Upper lobe of left lung (tissue), 6 donors: ENCODE data around the gene CCDC9. TPM values are rescaled to one million over a fixed set of nuclear protein-coding genes. Genes with fewer than 3 reads are reported as not detected.
A peak's percentile ranks its signal among the peaks of the same experiment; 100 is the strongest.
"Not testable (repeated sequence)": the region's sequence is repeated elsewhere in the genome, so short reads cannot be mapped to it uniquely, and the experiment has no call there.

Experiments used
- ATAC-seq, 2 donors: fragments of 200-7000 bp; cut with Tn5 transposase; one replicate each; pipeline ENCODE4 v1.9.1; 2022; ENCODE audit warnings: mild to moderate bottlenecking in 2 of 2, moderate library complexity in 2 of 2; ENCODE audit not compliant: low FRiP score in 2 of 2
- DNase-seq, 2 donors: peaks; one replicate each; pipeline ENCODE4 v3.0.0-alpha.2; 2019 to 2020
- H3K27ac ChIP-seq, 4 donors: fragments of 200-600 bp; sonication (generic); one replicate each; pipeline ENCODE4 v1.5.1; 2016 to 2019
- H3K27me3 ChIP-seq, 4 donors: fragments of 200-600 bp; sonication (generic); one replicate each; pipeline ENCODE4 v1.5.1; 2017 to 2019
- H3K36me3 ChIP-seq, 4 donors: fragments of 200-600 bp; sonication (generic); one replicate each; pipeline ENCODE4 v1.5.1; 2016 to 2019
- H3K4me1 ChIP-seq, 4 donors: fragments of 200-600 bp; sonication (generic); one replicate each; pipeline ENCODE4 v1.5.1; 2018 to 2019
- H3K4me3 ChIP-seq, 4 donors: fragments of 200-600 bp; sonication (generic); one replicate each; pipeline ENCODE4 v1.5.1; 2017 to 2019; ENCODE audit warnings: mild to moderate bottlenecking in 2 of 4, moderate library complexity in 1 of 4
- H3K9me3 ChIP-seq, 4 donors: fragments of 200-600 bp; sonication (generic); one replicate each; pipeline ENCODE4 v1.5.1; 2018 to 2019
- EP300 ChIP-seq, 4 donors: sonication (generic); formaldehyde crosslinking; IDR thresholded peaks; one replicate each; pipeline ENCODE4 v1.5.1; 2017; ENCODE audit warnings: antibody characterized with exemption in 4 of 4, control low read depth in 2 of 4
- POLR2A ChIP-seq, 4 donors: fragments of 450-650 bp; IDR thresholded peaks; one replicate each; pipeline ENCODE4 v1.5.1; 2016 to 2017; ENCODE audit warnings: antibody characterized with exemption in 4 of 4, mild to moderate bottlenecking in 2 of 4
- POLR2AphosphoS5 ChIP-seq, 2 donors: sonication (generic); formaldehyde crosslinking; IDR thresholded peaks; one replicate each; pipeline ENCODE4 v1.5.1; 2017; ENCODE audit warnings: antibody characterized with exemption in 2 of 2
- WGBS, 2 donors: methylation state at CpG; one replicate each; pipeline ENCODE4 v1.1.5; 2017 to 2018; 5-methylcytosine and 5-hydroxymethylcytosine counted together
- total RNA-seq, 6 donors: library from RNA; depleted of rRNA in 4 of 6; stranded (reverse); fragments of >200 nt in 4 of 6; gene quantifications; one replicate each; pipeline versions ENCODE4 v1.1.0 to v1.2.1, GENCODE V29; 2016 to 2021
- TF ChIP-seq, protein P1 (sequence below), 6 experiments: fragments of 450-650 bp in 4 of 6; fragments of 200-600 bp in 2 of 6; sonication (generic) in 2 of 6; IDR thresholded peaks; one replicate each; pipeline ENCODE4 v1.5.1; 2016 to 2019; ENCODE audit warnings: antibody characterized with exemption in 6 of 6
- donor health status: DM: no; HTN: no; CAD: no; lungs with moderate emphysema.
- donor health status: DM: no; HTN: yes; CAD: no; lungs with severe emphysema.

The CCDC9 gene
- total RNA-seq, 6 donors from 2014 or later = 18.2 to 91.1 (median 35.0) TPM

DNA sequence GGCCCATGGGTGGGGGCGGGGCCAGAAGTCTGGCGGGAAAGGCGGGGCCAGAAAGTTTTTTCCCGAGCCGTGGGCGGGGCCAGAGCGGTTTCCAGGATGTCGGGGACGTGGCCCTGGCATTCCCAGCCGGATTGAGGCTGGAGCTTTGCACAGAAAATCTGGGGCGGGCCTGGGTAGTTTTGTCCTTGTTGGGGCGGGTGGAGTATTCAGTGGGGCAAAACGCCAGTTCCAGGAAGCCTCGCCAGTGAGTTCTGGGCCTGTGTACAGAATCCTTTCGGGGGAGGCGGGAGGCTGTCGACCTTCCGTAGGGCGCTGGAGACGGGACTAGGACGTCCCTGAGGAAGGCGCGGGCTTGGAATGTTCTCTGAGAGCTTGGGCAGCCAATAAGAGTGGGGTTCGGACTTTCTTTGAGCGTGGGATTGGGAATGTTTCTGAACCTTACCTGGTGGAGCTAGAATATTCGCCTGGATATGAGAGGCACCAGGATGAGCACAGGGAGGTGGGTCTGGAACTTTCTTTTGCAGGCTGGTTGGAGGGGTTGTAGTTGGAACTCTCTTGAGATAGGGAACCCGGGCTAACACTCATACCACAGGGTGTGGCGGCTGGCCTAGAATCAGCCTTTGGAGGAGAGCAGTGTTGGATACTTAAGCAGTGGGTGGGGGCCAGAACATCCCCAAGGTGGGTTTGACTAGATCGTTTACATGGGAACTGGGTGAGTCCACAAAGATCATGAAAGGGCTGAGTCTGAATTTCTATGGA, 1.3 kb downstream of the CCDC9 start:
- Histone ChIP-seq H3K4me1 (peaks cover 23 to 44% (median 25%) of the 10 kb centered on the region in 4 donors), H3K27me3 (no peaks in the 10 kb centered on the region), H3K4me3 (peak overlapping the region; percentile 23 to 64 (median 54)), H3K9me3 (no peaks in the 10 kb centered on the region), H3K27ac (peak overlapping the region; percentile 90 to 97 (median 94)), H3K36me3 (peaks cover 9 to 42% (median 37%) of the 10 kb centered on the region in 4 donors)
- ATAC-seq = peak in 1 of 2 donors; percentile 58
- WGBS, 2 donors = 5 to 22% methylated on average over 8 to 29 of the region's 29 CpGs
- DNase-seq = no peak
- TF ChIP-seq POLR2AphosphoS5 (IDR thresholded peaks at IDR 0.05) = peak; percentile 65 to 69
- peak in 2 of 4 donors; percentile 31 to 55 for TF ChIP-seq EP300 (IDR thresholded peaks at IDR 0.05)
- peak in 3 of 4 donors; percentile 21 to 61 (median 37) for TF ChIP-seq POLR2A (IDR thresholded peaks at IDR 0.05)
- TF ChIP-seq, protein P1, sequence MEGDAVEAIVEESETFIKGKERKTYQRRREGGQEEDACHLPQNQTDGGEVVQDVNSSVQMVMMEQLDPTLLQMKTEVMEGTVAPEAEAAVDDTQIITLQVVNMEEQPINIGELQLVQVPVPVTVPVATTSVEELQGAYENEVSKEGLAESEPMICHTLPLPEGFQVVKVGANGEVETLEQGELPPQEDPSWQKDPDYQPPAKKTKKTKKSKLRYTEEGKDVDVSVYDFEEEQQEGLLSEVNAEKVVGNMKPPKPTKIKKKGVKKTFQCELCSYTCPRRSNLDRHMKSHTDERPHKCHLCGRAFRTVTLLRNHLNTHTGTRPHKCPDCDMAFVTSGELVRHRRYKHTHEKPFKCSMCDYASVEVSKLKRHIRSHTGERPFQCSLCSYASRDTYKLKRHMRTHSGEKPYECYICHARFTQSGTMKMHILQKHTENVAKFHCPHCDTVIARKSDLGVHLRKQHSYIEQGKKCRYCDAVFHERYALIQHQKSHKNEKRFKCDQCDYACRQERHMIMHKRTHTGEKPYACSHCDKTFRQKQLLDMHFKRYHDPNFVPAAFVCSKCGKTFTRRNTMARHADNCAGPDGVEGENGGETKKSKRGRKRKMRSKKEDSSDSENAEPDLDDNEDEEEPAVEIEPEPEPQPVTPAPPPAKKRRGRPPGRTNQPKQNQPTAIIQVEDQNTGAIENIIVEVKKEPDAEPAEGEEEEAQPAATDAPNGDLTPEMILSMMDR (IDR thresholded peaks at IDR 0.05) = no peak

- ATAC-seq = no peak
- Histone ChIP-seq H3K27ac (peak overlapping the region; percentile 90 to 97 (median 94)), H3K4me3 (peak overlapping the region in 2 of 4 donors; percentile 52 to 64), H3K36me3 (peaks cover 9 to 51% (median 45%) of the 10 kb centered on the region in 4 donors), H3K9me3 (no peaks in the 10 kb centered on the region), H3K4me1 (peaks cover 23 to 44% (median 25%) of the 10 kb centered on the region in 4 donors), H3K27me3 (no peaks in the 10 kb centered on the region)
- no peak for DNase-seq
- WGBS, 2 donors = 86 to 87% methylated on average over 9 of the region's 9 CpGs
- TF ChIP-seq, protein P1 (IDR thresholded peaks at IDR 0.05) = no peak
- TF ChIP-seq POLR2A (IDR thresholded peaks at IDR 0.05) (no peak), POLR2AphosphoS5 (IDR thresholded peaks at IDR 0.05) (no peak), EP300 (IDR thresholded peaks at IDR 0.05) (no peak)
Measured at GRCh38 chr19:47258434-47258833, 2.1 kb downstream of the CCDC9 start.

DNA sequence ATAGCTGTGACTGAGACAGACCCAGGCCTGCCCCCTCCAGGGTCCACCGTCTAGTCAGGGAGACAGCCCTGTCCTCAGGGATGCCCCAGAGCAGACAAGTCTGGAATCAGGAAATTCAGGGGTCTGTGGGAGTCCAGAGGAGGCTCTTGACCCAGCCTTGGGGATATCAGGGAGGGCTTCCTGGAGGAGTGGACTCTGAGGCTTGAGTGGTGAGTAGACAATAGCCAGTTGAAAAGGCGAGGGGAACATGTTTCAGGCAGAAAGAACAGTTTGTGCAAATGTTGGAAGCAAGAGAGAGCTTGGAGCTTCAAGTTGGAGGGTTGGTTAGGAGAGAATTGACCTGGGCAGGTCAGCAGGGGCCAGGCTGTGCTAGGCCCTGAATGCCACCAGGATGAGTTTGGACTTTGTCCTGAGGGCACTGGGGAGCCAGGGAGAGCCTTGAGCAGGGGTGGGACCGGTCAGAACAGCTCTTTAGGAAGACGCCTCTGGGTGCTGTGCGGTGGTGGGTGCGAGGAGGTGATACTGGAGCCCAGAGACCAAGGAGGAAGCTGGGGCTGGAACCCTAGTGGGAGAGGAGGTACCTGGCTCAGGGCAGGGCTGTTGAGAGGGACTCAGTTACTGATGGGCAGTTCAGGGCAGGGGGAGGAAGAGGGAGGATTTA, 2.7 kb downstream of the CCDC9 start:
- Histone ChIP-seq H3K27ac (peak overlapping the region in 3 of 4 donors; percentile 93 to 97 (median 96)), H3K4me3 (no peak overlapping the region)

GRCh38 chr19:47260476-47260875, 4.2 kb downstream of the CCDC9 start:
- TF ChIP-seq, protein P1 (IDR thresholded peaks at IDR 0.05) = no peak
- no peak for TF ChIP-seq POLR2A (IDR thresholded peaks at IDR 0.05)
- TF ChIP-seq POLR2AphosphoS5 (IDR thresholded peaks at IDR 0.05) = no peak
- TF ChIP-seq EP300 (IDR thresholded peaks at IDR 0.05) = no peak
- Histone ChIP-seq H3K36me3 (peaks cover 20 to 71% (median 61%) of the 10 kb centered on the region in 4 donors), H3K9me3 (no peaks in the 10 kb centered on the region), H3K4me1 (peaks cover 21 to 39% (median 24%) of the 10 kb centered on the region in 4 donors), H3K4me3 (no peak overlapping the region), H3K27ac (no peak overlapping the region), H3K27me3 (no peaks in the 10 kb centered on the region)
- WGBS, 2 donors = 94 to 98% methylated on average over 16 to 17 of the region's 17 CpGs
- ATAC-seq (no peak), DNase-seq (peak in 1 of 2 donors; percentile 86)

More for the DNA sequence above, 2.7 kb downstream of the CCDC9 start:
- TF ChIP-seq POLR2A (IDR thresholded peaks at IDR 0.05) = no peak
- no peak for TF ChIP-seq POLR2AphosphoS5 (IDR thresholded peaks at IDR 0.05)
- TF ChIP-seq EP300 (IDR thresholded peaks at IDR 0.05) = no peak
- TF ChIP-seq, protein P1 (IDR thresholded peaks at IDR 0.05) = no peak
- Histone ChIP-seq H3K9me3 (no peaks in the 10 kb centered on the region), H3K36me3 (peaks cover 9 to 56% (median 48%) of the 10 kb centered on the region in 4 donors), H3K27me3 (no peaks in the 10 kb centered on the region), H3K4me1 (peaks cover 23 to 44% (median 25%) of the 10 kb centered on the region in 4 donors)
- 93 to 94% methylated on average over 6 of the region's 6 CpGs for WGBS, 2 donors
- DNase-seq (no peak), ATAC-seq (no peak)

- WGBS, 2 donors = 76 to 85% methylated on average over 14 of the region's 14 CpGs
- H3K4me3 ChIP-seq, DNase-seq, ATAC-seq, H3K9me3 ChIP-seq, H3K27ac ChIP-seq, H3K27me3 ChIP-seq: not testable (repeated sequence)
- Histone ChIP-seq H3K36me3 (peaks cover 21 to 87% (median 77%) of the 10 kb centered on the region in 4 donors), H3K4me1 (peaks cover 15 to 32% (median 17%) of the 10 kb centered on the region in 4 donors)
Measured at GRCh38 chr19:47261946-47262793, 5.8 kb downstream of the CCDC9 start.
